Measurements from ENCODE around the gene ORAI3. TPM values are rescaled to one million over a fixed set of nuclear protein-coding genes. Genes with fewer than 3 reads are reported as not detected.

Gene ORAI3
- total and polyA plus RNA-seq, 2 of the 13 experiments (the other 11 are each of a cell fraction or from before 2014, with no cell fraction given), result 11.4 to 32.0 TPM

DNA sequence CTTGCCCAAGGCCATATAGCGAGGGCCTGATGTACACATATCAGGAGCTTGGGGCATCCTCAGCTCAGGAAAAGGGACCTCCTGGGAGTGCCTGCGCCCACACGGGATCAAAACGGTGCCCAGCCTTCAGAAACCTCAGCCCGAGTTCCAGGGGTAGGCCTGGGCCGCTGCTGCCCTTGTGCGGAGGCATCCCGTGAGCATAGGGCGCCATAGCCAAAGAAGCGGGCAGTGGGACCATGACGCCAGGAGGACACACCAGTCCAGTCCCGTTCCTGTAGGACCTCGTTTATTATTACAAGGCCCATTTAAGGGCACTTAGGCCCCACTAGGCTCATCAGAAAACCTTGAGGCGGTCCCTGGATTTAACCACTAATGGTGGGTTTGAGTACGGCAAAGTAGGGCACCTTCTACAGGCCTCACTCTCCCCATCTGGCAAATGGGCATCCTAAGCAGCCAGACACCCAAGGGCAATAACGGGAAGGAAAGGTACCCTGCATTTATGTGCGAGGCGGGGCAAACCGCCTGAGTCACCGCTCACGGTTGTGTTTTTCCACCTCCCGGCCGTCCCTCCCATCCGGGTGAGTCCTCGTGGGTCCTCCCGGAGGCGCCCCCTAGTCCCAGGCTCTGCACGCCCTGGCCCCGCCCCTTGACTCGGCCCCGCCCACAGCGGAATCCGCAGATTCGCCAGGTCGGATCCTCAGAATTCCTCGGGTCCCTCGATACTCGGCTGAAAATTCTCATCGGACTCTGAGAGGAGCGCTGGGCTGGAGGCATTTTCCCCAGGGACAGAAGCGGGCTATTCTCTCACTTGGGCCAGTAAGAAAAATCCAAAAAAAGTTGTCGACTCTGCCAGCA lies 8.0 kb downstream of the ORAI3 start (continued):
- 0 out of 2 replicates have a peak, but pooled peaks have one; percentile 79 for TF ChIP-seq ZSCAN20 (CRISPR knock-in tag; IDR thresholded peaks at IDR 0.05; ENCODE audit: borderline replicate concordance)
- TF ChIP-seq, protein P1, sequence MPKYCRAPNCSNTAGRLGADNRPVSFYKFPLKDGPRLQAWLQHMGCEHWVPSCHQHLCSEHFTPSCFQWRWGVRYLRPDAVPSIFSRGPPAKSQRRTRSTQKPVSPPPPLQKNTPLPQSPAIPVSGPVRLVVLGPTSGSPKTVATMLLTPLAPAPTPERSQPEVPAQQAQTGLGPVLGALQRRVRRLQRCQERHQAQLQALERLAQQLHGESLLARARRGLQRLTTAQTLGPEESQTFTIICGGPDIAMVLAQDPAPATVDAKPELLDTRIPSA (CRISPR knock-in tag; IDR thresholded peaks at IDR 0.05; ENCODE audit: borderline replicate concordance), result no peak
- no peak for TF ChIP-seq ZNF343 (CRISPR knock-in tag; IDR thresholded peaks at IDR 0.05)
- TF ChIP-seq ZNF747 (CRISPR knock-in tag; IDR thresholded peaks at IDR 0.05; ENCODE audit: borderline replicate concordance), result peak; percentile 61; the same call in 1 of the 2 replicates
- TF ChIP-seq PHF20 (CRISPR knock-in tag; IDR thresholded peaks at IDR 0.05), result no peak
- no peak for TF ChIP-seq HMG20B (CRISPR knock-in tag; conservative IDR thresholded peaks at IDR 0.05)
- TF ChIP-seq MATR3 (CRISPR knock-in tag; IDR thresholded peaks at IDR 0.05), result no peak
- TF ChIP-seq, protein P2, sequence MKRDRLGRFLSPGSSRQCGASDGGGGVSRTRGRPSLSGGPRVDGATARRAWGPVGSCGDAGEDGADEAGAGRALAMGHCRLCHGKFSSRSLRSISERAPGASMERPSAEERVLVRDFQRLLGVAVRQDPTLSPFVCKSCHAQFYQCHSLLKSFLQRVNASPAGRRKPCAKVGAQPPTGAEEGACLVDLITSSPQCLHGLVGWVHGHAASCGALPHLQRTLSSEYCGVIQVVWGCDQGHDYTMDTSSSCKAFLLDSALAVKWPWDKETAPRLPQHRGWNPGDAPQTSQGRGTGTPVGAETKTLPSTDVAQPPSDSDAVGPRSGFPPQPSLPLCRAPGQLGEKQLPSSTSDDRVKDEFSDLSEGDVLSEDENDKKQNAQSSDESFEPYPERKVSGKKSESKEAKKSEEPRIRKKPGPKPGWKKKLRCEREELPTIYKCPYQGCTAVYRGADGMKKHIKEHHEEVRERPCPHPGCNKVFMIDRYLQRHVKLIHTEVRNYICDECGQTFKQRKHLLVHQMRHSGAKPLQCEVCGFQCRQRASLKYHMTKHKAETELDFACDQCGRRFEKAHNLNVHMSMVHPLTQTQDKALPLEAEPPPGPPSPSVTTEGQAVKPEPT (CRISPR knock-in tag; IDR thresholded peaks at IDR 0.05; ENCODE audit: low read depth), result no peak
- TF ChIP-seq ZNF468 (CRISPR knock-in tag; IDR thresholded peaks at IDR 0.05), result no peak
- TF ChIP-seq, protein P3, sequence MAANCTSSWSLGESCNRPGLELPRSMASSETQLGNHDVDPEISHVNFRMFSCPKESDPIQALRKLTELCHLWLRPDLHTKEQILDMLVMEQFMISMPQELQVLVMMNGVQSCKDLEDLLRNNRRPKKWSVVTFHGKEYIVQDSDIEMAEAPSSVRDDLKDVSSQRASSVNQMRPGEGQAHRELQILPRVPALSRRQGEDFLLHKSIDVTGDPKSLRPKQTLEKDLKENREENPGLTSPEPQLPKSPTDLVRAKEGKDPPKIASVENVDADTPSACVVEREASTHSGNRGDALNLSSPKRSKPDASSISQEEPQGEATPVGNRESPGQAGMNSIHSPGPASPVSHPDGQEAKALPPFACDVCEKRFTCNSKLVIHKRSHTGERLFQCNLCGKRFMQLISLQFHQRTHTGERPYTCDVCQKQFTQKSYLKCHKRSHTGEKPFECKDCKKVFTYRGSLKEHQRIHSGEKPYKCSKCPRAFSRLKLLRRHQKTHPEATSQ (CRISPR knock-in tag; IDR thresholded peaks at IDR 0.05; ENCODE audit: borderline replicate concordance), result no peak
- TF ChIP-seq TAF15 (IDR thresholded peaks at IDR 0.05; ENCODE audit: low read depth, low read length, poor library complexity, severe bottlenecking), result peak; percentile 5
- TF ChIP-seq ZNF121 (CRISPR knock-in tag; IDR thresholded peaks at IDR 0.05), result no peak; the same call in 1 of the 2 replicates
- no peak for TF ChIP-seq ZNF331 (CRISPR knock-in tag; IDR thresholded peaks at IDR 0.05)
- TF ChIP-seq ONECUT2 (CRISPR knock-in tag; IDR thresholded peaks at IDR 0.05), result 0 out of 2 replicates have a peak, but pooled peaks have one; percentile 26
- TF ChIP-seq TBL1XR1 (IDR thresholded peaks at IDR 0.05; ENCODE audit: borderline replicate concordance, low read length, partially characterized antibody), result peak; percentile 14
- TF ChIP-seq TMF1 (CRISPR knock-in tag; IDR thresholded peaks at IDR 0.05; ENCODE audit: low read depth), result peak; percentile 6; the same call in 1 of the 2 replicates
- no peak; the same call in 1 of the 2 replicates for TF ChIP-seq HOMEZ (CRISPR knock-in tag; IDR thresholded peaks at IDR 0.05; ENCODE audit: low read depth)
- TF ChIP-seq, protein P4, sequence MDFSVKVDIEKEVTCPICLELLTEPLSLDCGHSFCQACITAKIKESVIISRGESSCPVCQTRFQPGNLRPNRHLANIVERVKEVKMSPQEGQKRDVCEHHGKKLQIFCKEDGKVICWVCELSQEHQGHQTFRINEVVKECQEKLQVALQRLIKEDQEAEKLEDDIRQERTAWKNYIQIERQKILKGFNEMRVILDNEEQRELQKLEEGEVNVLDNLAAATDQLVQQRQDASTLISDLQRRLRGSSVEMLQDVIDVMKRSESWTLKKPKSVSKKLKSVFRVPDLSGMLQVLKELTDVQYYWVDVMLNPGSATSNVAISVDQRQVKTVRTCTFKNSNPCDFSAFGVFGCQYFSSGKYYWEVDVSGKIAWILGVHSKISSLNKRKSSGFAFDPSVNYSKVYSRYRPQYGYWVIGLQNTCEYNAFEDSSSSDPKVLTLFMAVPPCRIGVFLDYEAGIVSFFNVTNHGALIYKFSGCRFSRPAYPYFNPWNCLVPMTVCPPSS (IDR thresholded peaks at IDR 0.05), result no peak
- no peak for TF ChIP-seq SCMH1 (CRISPR knock-in tag; IDR thresholded peaks at IDR 0.05; ENCODE audit: borderline replicate concordance)
- TF ChIP-seq, protein P5, sequence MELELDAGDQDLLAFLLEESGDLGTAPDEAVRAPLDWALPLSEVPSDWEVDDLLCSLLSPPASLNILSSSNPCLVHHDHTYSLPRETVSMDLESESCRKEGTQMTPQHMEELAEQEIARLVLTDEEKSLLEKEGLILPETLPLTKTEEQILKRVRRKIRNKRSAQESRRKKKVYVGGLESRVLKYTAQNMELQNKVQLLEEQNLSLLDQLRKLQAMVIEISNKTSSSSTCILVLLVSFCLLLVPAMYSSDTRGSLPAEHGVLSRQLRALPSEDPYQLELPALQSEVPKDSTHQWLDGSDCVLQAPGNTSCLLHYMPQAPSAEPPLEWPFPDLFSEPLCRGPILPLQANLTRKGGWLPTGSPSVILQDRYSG (CRISPR knock-in tag; IDR thresholded peaks at IDR 0.05), result no peak; the same call in 1 of the 2 replicates
- peak; percentile 38; the same call in 1 of the 2 replicates for TF ChIP-seq ELF3 (CRISPR knock-in tag; IDR thresholded peaks at IDR 0.05)
